ENCODE measurements around the gene UCMA.
"Not testable (repeated sequence)": the region's sequence is repeated elsewhere in the genome, so short reads cannot be mapped to it uniquely, and the experiment has no call there.

DNA sequence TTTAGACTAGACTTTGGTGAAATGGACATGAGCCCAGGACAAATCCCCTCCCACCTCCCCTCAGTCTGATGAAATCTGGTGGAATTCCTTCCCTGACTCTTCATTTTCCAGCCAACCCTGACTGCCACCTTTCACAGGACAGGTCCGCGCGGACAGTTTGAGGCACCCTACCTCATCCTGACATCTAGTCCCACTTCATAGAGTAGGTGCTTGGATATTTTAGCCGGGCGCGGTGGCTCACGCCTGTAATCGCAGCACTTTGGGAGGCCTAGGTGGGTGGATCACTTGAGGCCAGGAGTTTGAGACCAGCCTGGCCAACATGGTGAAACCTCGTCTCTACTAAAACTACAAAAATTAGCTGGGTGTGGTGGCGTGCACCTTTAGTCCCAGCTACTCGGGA, 42.0 kb upstream of the UCMA start:
- TF ChIP-seq, protein P1, sequence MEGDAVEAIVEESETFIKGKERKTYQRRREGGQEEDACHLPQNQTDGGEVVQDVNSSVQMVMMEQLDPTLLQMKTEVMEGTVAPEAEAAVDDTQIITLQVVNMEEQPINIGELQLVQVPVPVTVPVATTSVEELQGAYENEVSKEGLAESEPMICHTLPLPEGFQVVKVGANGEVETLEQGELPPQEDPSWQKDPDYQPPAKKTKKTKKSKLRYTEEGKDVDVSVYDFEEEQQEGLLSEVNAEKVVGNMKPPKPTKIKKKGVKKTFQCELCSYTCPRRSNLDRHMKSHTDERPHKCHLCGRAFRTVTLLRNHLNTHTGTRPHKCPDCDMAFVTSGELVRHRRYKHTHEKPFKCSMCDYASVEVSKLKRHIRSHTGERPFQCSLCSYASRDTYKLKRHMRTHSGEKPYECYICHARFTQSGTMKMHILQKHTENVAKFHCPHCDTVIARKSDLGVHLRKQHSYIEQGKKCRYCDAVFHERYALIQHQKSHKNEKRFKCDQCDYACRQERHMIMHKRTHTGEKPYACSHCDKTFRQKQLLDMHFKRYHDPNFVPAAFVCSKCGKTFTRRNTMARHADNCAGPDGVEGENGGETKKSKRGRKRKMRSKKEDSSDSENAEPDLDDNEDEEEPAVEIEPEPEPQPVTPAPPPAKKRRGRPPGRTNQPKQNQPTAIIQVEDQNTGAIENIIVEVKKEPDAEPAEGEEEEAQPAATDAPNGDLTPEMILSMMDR (IDR thresholded peaks at IDR 0.05), result not testable (repeated sequence)
- not testable (repeated sequence) for TF ChIP-seq POLR2A (IDR thresholded peaks at IDR 0.05)

Data from body of pancreas (tissue), 4 donors.